Gastroesophageal sphincter (tissue), 4 donors: ENCODE data around the gene LRRC8B. TPM values are rescaled to one million over a fixed set of nuclear protein-coding genes. Genes with fewer than 3 reads are reported as not detected.

Experiments used
- ATAC-seq: fragments of 150-250 bp; one replicate; pipeline ENCODE4 v1.9.1; 2016; ENCODE audit warnings: mild to moderate bottlenecking, moderate library complexity
- H3K27ac ChIP-seq, 4 donors: fragments of 200-600 bp; sonication (generic) in 3 of 4; 1 replicate in 3 of 4; 2 replicates in 1 of 4; pipeline ENCODE4 v1.5.1; 2016 to 2019
- H3K27me3 ChIP-seq: fragments of 200-600 bp; sonication (generic); one replicate; pipeline ENCODE4 v1.5.1; 2019
- H3K36me3 ChIP-seq, 2 donors: fragments of 200-600 bp; sonication (generic); one replicate each; pipeline ENCODE4 v1.5.1; 2019; ENCODE audit warnings: control low read depth in 1 of 2
- H3K4me1 ChIP-seq, 3 donors: fragments of 200-600 bp; sonication (generic); 1 replicate in 2 of 3; 2 replicates in 1 of 3; pipeline ENCODE4 v1.5.1; 2016 to 2019; ENCODE audit warnings: control low read depth in 2 of 3
- H3K4me3 ChIP-seq, 2 donors: fragments of 200-600 bp; sonication (generic); one replicate each; pipeline ENCODE4 v1.5.1; 2019; ENCODE audit warnings: mild to moderate bottlenecking in 1 of 2, moderate library complexity in 1 of 2
- H3K9me3 ChIP-seq, 3 donors: fragments of 200-600 bp; sonication (generic); one replicate each; pipeline ENCODE4 v1.5.1; 2017 to 2019; ENCODE audit warnings: control low read depth in 2 of 3
- EP300 ChIP-seq: sonication (generic); formaldehyde crosslinking; IDR thresholded peaks from one replicate; pipeline ENCODE4 v1.6.1; 2017; ENCODE audit warnings: antibody characterized with exemption, mild to moderate bottlenecking
- POLR2A ChIP-seq, 2 donors: fragments of 450-650 bp; IDR thresholded peaks; one replicate each; pipeline ENCODE4 v1.6.1; 2017; ENCODE audit warnings: antibody characterized with exemption in 2 of 2, mild to moderate bottlenecking in 2 of 2, moderate library complexity in 1 of 2
- POLR2AphosphoS5 ChIP-seq: sonication (generic); formaldehyde crosslinking; IDR thresholded peaks from one replicate; pipeline ENCODE4 v1.6.1; 2017; ENCODE audit warnings: antibody characterized with exemption
- WGBS, 2 donors: methylation state at CpG; one replicate each; pipeline ENCODE4 v1.1.5; 2018; ENCODE audit warnings: low coverage in 1 of 2; 5-methylcytosine and 5-hydroxymethylcytosine counted together
- total RNA-seq, 4 donors: library from RNA; depleted of rRNA; stranded (reverse); fragments of >200 nt; gene quantifications; one replicate each; pipeline ENCODE4 v1.1.0, GENCODE V29; 2016
- TF ChIP-seq, protein P1 (sequence below), 4 experiments: fragments of 200-600 bp in 2 of 4; fragments of 450-650 bp in 2 of 4; sonication (generic) in 1 of 4; IDR thresholded peaks; one replicate each; pipeline ENCODE4 v1.5.1; 2017 to 2019; ENCODE audit warnings: antibody characterized with exemption in 4 of 4, mild to moderate bottlenecking in 2 of 4, moderate library complexity in 2 of 4

Gene LRRC8B
- total RNA-seq, 4 donors from 2014 or later, result 3.5 to 6.9 (median 5.0) TPM

DNA sequence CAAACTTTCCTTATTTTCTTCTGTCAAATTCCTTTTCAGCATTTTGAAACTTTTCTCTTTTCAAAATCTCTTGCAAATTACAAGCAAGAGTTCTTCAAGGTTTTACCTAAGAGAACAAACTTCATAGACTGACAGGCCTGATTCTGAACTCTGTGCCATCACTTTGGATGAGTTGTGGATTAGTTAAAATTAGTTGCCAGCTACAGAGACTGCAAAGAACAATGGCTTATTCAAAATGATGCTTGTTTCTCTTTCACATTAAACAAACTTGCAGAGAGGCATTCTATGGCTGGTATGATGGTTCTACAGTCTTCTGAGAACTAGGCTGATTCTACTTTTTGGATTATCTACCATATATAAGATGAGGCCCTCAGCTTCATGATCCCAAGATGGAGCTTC is 3.8 kb downstream of the LRRC8B start:
- Histone ChIP-seq H3K4me3 (no peak overlapping the region), H3K36me3 (no peaks in the 10 kb centered on the region), H3K9me3 (no peaks in the 10 kb centered on the region), H3K4me1 (peaks cover 0 to 30% (median 4%) of the 10 kb centered on the region in 3 donors), H3K27ac (no peak overlapping the region), H3K27me3 (no peaks in the 10 kb centered on the region)
- ATAC-seq, result no peak
- TF ChIP-seq EP300, result no peak

DNA sequence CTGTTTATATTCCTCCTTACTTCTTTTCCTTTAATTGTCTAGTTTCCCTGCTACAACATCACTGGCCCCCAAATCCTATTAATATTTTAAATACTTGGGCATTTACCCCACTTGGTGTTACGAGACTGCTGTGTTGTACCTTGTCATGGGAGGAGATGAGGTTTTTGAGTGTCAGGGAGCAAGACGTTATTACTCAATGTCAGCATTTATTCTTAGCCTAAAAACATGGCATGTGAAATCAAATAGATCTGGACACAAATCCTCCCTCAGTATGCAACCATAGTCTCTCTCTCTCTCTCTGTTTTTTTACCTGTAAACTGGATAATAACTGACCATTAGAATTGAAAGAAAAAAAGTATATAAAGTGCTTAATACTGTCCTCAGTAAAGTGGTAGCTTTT is 4.6 kb downstream of the LRRC8B start:
- Histone ChIP-seq H3K36me3 (no peaks in the 10 kb centered on the region), H3K27ac (no peak overlapping the region), H3K4me1 (peaks cover 0 to 22% (median 0%) of the 10 kb centered on the region in 3 donors), H3K4me3 (no peak overlapping the region), H3K9me3 (no peaks in the 10 kb centered on the region), H3K27me3 (no peaks in the 10 kb centered on the region)
- TF ChIP-seq POLR2A (IDR thresholded peaks at IDR 0.05), result no peak
- TF ChIP-seq, protein P1, sequence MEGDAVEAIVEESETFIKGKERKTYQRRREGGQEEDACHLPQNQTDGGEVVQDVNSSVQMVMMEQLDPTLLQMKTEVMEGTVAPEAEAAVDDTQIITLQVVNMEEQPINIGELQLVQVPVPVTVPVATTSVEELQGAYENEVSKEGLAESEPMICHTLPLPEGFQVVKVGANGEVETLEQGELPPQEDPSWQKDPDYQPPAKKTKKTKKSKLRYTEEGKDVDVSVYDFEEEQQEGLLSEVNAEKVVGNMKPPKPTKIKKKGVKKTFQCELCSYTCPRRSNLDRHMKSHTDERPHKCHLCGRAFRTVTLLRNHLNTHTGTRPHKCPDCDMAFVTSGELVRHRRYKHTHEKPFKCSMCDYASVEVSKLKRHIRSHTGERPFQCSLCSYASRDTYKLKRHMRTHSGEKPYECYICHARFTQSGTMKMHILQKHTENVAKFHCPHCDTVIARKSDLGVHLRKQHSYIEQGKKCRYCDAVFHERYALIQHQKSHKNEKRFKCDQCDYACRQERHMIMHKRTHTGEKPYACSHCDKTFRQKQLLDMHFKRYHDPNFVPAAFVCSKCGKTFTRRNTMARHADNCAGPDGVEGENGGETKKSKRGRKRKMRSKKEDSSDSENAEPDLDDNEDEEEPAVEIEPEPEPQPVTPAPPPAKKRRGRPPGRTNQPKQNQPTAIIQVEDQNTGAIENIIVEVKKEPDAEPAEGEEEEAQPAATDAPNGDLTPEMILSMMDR (IDR thresholded peaks at IDR 0.05), result no peak
- no peak for TF ChIP-seq POLR2AphosphoS5
- no peak for TF ChIP-seq EP300
- 67 to 77% methylated on average over 2 of the region's 2 CpGs for WGBS, 2 donors
- ATAC-seq, result no peak

- Histone ChIP-seq H3K4me3 (no peak overlapping the region), H3K36me3 (no peaks in the 10 kb centered on the region), H3K9me3 (no peaks in the 10 kb centered on the region), H3K27me3 (no peaks in the 10 kb centered on the region), H3K27ac (no peak overlapping the region), H3K4me1 (peaks cover 0 to 16% (median 0%) of the 10 kb centered on the region in 3 donors)
- WGBS, 2 donors, result 69 to 84% methylated on average over 8 of the region's 8 CpGs
- ATAC-seq, result no peak
- TF ChIP-seq POLR2A (IDR thresholded peaks at IDR 0.05) (no peak), EP300 (no peak), POLR2AphosphoS5 (no peak)
- TF ChIP-seq, protein P1 (IDR thresholded peaks at IDR 0.05), result no peak
Observed at GRCh38 chr1:89530444-89531089, 5.9 kb downstream of the LRRC8B start.

GRCh38 chr1:89531480-89532139 is 7.0 kb downstream of the LRRC8B start:
- 63 to 94% methylated on average over 1 to 3 of the region's 3 CpGs for WGBS, 2 donors
- H3K4me1 ChIP-seq, result peaks cover 0 to 8% (median 0%) of the 10 kb centered on the region in 3 donors
- H3K9me3 ChIP-seq, result no peaks in the 10 kb centered on the region
- no peaks in the 10 kb centered on the region for H3K36me3 ChIP-seq
- no peak overlapping the region for H3K4me3 ChIP-seq
- ATAC-seq, result no peak
- H3K27me3 ChIP-seq, result no peaks in the 10 kb centered on the region
- TF ChIP-seq, protein P1 (IDR thresholded peaks at IDR 0.05), result no peak
- TF ChIP-seq EP300 (no peak), POLR2A (IDR thresholded peaks at IDR 0.05) (no peak), POLR2AphosphoS5 (no peak)
- H3K27ac ChIP-seq, result no peak overlapping the region

GRCh38 chr1:89532228-89532627 is 7.6 kb downstream of the LRRC8B start:
- ATAC-seq, result no peak
- WGBS, 2 donors, result 92% methylated on average over 4 of the region's 4 CpGs; no CpG with 5 or more reads in 1 of the 2 donors
- Histone ChIP-seq H3K9me3 (no peaks in the 10 kb centered on the region), H3K27me3 (no peaks in the 10 kb centered on the region), H3K4me3 (no peak overlapping the region), H3K36me3 (no peaks in the 10 kb centered on the region), H3K4me1 (peaks cover 0 to 6% (median 0%) of the 10 kb centered on the region in 3 donors), H3K27ac (no peak overlapping the region)
- TF ChIP-seq POLR2AphosphoS5 (no peak), POLR2A (IDR thresholded peaks at IDR 0.05) (no peak), EP300 (no peak)
- TF ChIP-seq, protein P1 (IDR thresholded peaks at IDR 0.05), result no peak
